GDM1 (cell line): ENCODE results near the gene STXBP6.

Experiments used
- DNase-seq: peaks from one replicate; lab custom pipeline; 2025; lab: John Stamatoyannopoulos, UW

Gene STXBP6

DNA sequence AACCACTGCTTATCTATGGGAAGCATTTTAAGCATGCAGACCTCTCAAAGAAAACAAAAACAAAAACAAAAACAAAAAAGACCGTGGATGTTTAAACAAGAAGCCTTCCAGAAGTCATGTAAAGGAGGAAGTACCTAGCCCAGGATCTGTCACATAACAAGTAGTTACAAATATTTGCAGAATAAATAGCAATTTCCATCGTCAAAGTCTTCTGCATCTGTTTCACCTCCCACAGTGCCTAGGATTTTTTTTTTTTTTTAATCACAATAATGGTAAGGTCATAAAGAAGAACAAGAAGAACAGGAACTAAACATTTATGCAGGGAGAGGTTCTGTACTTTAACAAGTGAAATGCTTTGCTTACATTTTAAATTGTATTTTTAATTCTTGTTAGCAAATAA lies 2.4 kb upstream of the STXBP6 start:
- no peak for DNase-seq

- DNase-seq, result no peak
These were observed 563 bp upstream of the STXBP6 start for GRCh38 chr14:25050269-25051150.

DNA sequence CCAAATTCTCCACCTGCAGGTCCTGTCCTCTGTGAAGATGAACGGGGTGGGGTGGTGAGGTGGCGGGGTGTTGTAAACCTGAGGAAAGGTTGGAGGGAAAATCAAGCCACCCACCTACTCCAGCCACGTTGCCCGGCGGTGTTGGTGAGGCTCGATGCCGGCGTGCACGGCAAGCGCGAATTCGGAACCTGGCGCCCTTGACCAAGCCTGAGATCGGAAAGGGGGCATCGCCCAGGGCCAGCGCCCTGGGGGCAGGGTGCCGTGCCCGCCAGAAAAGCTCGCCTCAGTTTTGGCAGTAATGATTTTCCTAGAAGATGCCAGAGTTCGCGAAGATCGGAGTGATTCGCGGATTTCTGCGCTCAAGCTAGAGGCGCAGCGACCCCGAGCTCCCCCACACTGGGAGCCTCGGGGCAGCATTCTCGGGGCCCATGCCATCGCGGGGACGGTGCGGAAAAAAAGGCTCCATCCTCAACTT lies 817 bp downstream of the STXBP6 start:
- no peak for DNase-seq

DNA sequence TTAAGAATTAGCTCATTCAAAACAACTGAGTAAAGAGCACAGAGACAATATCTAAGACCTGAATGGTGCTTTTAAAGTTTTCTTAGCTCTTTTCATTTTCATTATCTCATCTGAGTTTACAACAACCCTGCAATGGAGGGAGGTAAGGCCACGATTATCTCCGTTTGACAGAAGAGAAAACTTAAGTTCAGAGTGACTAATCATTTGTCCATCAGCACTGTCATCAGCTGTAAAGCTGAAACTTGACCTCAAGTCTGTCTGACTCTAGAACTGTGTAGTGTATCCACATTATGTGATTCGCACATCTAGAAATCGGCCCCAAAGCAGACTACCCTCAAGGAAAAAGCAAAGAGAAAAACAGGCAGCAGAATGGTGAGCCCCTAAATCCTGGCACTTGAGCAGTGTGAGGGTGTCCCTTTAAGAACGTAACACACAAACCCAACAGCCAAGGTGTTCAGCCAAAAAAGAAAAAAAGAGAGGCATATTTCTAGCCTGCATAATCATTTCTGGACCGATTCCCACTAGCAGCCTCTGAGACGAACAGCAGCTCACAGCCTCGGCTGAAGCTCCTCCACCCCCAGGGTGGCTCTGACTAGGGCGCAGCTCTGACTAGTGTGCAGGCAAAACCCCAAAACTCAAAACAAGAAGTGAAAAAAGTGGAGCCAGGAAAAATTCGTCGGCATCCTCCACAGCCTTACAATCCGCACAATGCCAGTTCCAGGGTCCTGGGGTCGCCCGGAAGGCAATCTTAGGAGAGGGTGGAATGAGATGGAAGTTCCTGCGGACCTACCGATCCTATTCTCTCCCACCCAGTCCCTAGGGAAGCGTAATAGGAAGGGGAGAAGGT lies 1.6 kb downstream of the STXBP6 start:
- no peak for DNase-seq

GRCh38 chr14:25046301-25046943 lies 3.5 kb downstream of the STXBP6 start:
- no peak for DNase-seq

DNA sequence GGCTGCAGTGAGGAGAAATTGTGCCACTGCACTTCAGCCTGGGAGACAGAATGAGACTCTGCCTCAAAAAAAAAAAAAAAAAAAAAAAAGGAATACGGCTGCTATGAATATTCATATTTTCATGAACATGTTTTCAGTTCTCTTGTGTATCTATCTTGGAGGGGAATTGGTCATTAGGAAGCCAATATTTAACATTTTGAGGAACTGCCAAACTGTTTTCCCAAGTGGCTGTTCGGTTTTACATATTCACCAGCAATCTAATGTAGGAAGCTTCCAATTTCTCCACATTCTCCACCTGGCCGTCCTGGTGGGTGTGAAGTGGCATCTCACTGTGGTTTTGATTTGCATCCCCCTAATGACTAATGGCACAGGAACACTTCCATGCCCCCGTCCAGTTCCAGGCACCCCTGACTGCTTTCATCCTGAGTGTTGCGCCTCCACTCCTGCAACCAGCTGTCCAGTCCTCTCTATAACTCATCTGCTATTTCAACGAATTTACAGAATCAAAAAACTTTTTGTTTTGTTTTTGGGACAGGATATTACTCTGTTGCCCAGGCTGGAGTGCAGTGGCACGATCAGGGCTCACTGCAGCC lies 5.7 kb downstream of the STXBP6 start:
- no peak for DNase-seq

DNA sequence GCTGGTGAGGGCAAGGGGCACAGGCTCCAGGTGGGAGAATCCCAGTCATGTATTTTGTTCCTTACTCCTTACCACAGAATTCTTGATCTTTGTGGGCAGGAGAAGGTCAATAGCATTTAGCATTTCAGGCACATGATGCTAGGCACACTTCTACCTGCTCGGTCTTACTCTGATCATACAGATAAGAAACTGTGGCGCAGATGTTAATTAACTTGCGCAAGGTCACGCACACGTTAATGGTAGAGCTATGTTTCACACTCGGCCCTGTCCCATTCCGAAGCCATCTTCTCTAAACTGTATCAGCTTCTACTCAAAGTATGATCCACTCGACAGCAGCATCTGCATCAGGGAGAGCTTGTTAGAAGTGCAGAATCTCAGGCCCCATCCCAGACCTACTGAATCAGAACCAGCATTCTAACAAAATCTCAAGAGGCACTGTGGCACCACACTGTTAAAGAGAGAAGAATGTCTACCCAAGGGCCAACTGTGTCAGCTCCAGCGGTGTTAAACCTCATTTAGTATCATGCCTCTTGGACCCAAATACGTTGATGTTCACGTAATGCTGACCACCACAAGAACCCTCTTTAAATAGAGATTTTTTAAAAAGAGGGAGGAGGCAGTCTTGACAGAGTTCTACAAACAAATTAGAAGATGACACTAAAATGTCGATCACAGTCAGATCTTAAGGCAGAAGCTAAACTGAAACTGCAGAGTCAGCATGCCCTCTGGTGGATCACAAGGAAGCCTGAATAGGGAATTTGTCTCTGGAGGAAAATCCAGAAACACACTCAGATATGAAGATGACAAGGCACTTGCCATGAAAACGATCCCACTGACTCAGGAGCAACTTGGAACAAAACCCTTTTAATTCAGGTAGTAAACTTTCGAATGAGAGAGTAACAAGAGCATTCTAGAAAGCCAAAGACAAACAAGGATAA lies 7.3 kb downstream of the STXBP6 start:
- DNase-seq, result no peak

DNA sequence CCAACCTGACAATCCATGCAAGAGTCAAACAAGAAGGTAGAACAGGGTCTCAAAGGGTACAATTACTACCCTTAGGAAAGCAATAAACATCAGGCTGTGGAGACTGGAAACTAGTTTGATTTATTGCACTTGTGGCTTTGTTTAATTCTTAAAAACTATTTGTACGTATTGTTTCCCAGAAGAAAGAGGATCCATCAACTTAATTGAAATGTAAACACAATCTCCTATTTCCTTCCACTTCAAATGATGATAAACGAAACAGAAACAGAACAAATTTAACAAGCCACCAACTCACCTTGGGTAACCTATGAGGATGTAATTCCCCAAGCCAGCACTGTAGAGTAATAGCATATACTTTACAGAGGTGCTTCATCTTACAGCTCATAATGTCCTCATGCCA lies 8.0 kb downstream of the STXBP6 start:
- no peak for DNase-seq

GRCh38 chr14:25041484-25041883 lies 8.5 kb downstream of the STXBP6 start:
- DNase-seq, result no peak

GRCh38 chr14:25039933-25040332 lies 10.0 kb downstream of the STXBP6 start:
- no peak for DNase-seq

GRCh38 chr14:25038044-25038668 lies 11.8 kb downstream of the STXBP6 start:
- DNase-seq, result no peak

GRCh38 chr14:25037032-25037431 lies 12.9 kb downstream of the STXBP6 start:
- no peak for DNase-seq

GRCh38 chr14:25034803-25035681 lies 14.9 kb downstream of the STXBP6 start:
- DNase-seq, result no peak

- no peak for DNase-seq
These were observed 16.6 kb downstream of the STXBP6 start for GRCh38 chr14:25033358-25033757.

DNA sequence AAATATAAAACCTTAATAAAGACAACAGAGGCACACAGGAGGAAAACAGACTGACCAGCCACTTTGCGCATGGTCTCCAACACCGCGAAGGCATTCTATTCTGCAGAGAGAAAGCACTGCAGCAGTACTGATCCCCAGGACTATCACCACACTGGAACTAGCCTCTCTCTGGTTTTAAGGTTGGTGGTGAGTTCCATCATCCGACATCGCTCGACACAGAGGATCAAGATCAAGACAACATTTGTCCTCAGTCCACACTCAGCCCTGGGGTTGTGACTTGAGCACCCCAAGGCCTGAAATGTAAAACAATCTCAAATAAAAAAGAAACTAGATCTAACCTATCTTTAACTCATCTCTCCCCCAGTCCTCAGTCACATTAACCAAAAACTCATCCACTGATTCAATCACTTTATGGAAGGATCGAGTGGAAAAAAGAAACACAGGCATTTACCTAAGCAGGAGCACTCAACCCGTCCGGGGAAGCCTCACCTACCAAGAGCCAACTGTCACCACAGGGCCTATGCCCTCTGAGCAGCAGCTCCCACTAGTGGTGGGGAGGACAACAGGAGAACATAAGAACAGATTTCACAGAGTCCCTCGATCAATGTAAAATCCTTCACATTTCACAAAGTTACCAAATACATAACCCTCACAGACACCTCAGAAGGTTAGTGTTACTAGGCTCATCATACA lies 17.7 kb downstream of the STXBP6 start:
- DNase-seq, result no peak

DNA sequence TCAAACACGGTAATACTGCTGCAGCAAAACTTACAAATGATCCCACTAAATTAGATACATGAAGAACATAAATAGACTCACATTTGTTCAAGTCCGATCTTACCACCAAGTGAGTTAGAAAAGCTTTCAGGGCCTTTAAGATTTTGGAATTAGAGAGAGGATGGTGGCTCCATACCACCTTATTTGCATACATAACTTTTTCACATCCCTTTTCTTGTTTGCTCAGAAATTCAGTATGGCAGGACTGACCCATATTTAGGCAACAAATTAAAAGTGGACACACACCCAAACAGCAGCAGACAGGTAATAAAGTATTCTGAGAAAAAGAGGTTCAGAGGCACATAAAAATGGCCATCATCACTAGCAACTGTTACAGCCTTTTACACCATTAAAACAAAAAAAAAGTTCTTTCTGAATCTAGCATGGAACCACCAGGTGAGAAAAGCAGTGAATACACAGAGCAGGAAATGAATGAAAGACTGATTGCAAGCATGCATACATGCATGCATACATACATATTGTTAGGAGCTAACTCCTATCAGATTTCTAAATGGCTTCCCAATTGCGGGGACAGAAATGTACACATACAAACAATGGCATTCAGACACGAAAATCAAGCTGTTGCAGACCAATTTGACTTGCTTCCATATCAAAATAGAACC lies 23.3 kb downstream of the STXBP6 start:
- DNase-seq, result no peak

- no peak for DNase-seq
These were observed 30.1 kb downstream of the STXBP6 start for GRCh38 chr14:25019892-25020291.

DNA sequence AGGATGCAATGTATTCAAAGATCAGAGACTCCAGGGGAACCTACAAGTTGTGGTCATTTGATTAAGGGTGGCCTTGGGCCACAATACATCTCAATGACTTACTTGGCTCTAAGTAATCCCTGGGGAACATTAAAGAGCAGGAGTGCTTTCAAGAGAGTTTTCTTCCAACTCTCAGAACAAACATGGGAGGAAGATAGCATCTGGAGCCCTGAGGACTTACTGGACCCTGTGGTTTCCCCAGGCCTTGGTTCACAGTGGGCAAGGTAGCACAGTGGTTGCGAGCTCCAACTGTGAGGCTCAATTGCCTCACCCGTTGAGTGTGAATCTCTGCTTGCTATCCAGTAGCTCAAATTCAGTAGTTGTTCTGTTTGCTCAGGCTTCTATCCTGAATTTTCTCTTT lies 32.4 kb downstream of the STXBP6 start:
- DNase-seq, result no peak
